ENCODE measurements around the gene LOC101059915.
"Not testable (repeated sequence)": the region's sequence is repeated elsewhere in the genome, so short reads cannot be mapped to it uniquely, and the experiment has no call there.

The LOC101059915 gene

GRCh38 chrX:71664202-71664601 lies 3.1 kb upstream of the LOC101059915 start:
- not testable (repeated sequence) for H3K27me3 ChIP-seq (ENCODE audit: control insufficient read depth, low read length); H3K4me3 ChIP-seq (ENCODE audit: low read length); H3K36me3 ChIP-seq (ENCODE audit: control insufficient read depth, low read length); H3K9me3 ChIP-seq (ENCODE audit: control insufficient read depth, insufficient read depth, low read length); H3K4me2 ChIP-seq (ENCODE audit: low read length); H3K9me2 ChIP-seq (replicated peaks; ENCODE audit: control insufficient read depth, low read length); H3K79me2 ChIP-seq (ENCODE audit: control insufficient read depth, low read length); H3K27ac ChIP-seq (ENCODE audit: low read depth, low read length); H4K20me1 ChIP-seq (ENCODE audit: control insufficient read depth, insufficient read depth, low read depth, low read length); H3K4me1 ChIP-seq (ENCODE audit: control insufficient read depth, low read length); H3F3A ChIP-seq (ENCODE audit: control insufficient read depth, insufficient read depth)
- TF ChIP-seq, protein P1, sequence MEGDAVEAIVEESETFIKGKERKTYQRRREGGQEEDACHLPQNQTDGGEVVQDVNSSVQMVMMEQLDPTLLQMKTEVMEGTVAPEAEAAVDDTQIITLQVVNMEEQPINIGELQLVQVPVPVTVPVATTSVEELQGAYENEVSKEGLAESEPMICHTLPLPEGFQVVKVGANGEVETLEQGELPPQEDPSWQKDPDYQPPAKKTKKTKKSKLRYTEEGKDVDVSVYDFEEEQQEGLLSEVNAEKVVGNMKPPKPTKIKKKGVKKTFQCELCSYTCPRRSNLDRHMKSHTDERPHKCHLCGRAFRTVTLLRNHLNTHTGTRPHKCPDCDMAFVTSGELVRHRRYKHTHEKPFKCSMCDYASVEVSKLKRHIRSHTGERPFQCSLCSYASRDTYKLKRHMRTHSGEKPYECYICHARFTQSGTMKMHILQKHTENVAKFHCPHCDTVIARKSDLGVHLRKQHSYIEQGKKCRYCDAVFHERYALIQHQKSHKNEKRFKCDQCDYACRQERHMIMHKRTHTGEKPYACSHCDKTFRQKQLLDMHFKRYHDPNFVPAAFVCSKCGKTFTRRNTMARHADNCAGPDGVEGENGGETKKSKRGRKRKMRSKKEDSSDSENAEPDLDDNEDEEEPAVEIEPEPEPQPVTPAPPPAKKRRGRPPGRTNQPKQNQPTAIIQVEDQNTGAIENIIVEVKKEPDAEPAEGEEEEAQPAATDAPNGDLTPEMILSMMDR (IDR thresholded peaks at IDR 0.05; ENCODE audit: low read depth, low read length, poor library complexity, severe bottlenecking): peak; percentile 43

DNA sequence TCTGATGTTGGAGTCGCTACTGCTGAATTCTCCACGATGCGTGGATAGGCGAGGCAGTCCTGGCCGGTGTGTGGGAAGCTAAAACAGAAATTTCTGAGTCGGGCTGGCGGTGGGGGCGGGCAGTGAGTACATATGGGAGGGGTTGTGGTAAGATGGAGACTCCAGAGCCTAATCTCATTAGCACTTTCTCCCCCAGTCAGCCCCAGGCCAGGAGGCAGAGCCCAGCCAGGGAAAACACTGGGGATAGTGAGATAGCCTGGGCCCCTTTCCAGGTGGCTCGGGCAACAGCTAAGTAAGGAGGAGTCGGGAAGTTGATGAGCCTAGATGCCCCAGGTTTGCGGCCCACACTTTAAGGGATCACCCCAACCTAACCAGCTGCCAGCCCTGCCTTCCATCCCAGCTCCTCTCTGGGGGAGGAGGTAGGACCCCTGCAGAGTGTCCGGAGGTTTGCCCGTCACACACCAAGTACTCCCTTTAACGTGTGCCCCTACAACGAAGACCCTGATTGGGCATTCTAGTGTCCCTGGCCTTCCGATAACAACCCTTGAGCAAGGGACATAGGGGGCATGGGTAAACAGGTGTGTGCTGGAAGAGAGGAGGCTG lies 2.4 kb upstream of the LOC101059915 start:
- H3K9me3 ChIP-seq (ENCODE audit: control insufficient read depth, insufficient read depth, low read length): no peaks in the 10 kb centered on the region
- TF ChIP-seq, protein P1 (IDR thresholded peaks at IDR 0.05; ENCODE audit: low read depth, low read length, poor library complexity, severe bottlenecking): no peak
- no peak for TF ChIP-seq EZH2phosphoT487 (IDR thresholded peaks at IDR 0.05; ENCODE audit: borderline replicate concordance, low read length)
- H3K27ac ChIP-seq (ENCODE audit: low read depth, low read length): no peak overlapping the region
- no peaks in the 10 kb centered on the region for H3F3A ChIP-seq (ENCODE audit: control insufficient read depth, insufficient read depth)
- H4K20me1 ChIP-seq (ENCODE audit: control insufficient read depth, insufficient read depth, low read depth, low read length): no peaks in the 10 kb centered on the region
- no peaks in the 10 kb centered on the region for H3K36me3 ChIP-seq (ENCODE audit: control insufficient read depth, low read length)
- no peak overlapping the region for H3K4me3 ChIP-seq (ENCODE audit: low read length)
- H3K4me1 ChIP-seq (ENCODE audit: control insufficient read depth, low read length): no peaks in the 10 kb centered on the region
- no peaks in the 10 kb centered on the region for H3K9me2 ChIP-seq (replicated peaks; ENCODE audit: control insufficient read depth, low read length)
- H3K4me2 ChIP-seq (ENCODE audit: low read length): no peak overlapping the region
- H3K27me3 ChIP-seq (ENCODE audit: control insufficient read depth, low read length): no peaks in the 10 kb centered on the region
- no peaks in the 10 kb centered on the region for H3K79me2 ChIP-seq (ENCODE audit: control insufficient read depth, low read length)

- Histone ChIP-seq H3K36me3 (ENCODE audit: control insufficient read depth, low read length) (no peaks in the 10 kb centered on the region), H3K9me3 (ENCODE audit: control insufficient read depth, insufficient read depth, low read length) (no peaks in the 10 kb centered on the region), H3K27me3 (ENCODE audit: control insufficient read depth, low read length) (no peaks in the 10 kb centered on the region), H3K9me2 (replicated peaks; ENCODE audit: control insufficient read depth, low read length) (no peaks in the 10 kb centered on the region), H3K4me1 (ENCODE audit: control insufficient read depth, low read length) (no peaks in the 10 kb centered on the region), H3K27ac (ENCODE audit: low read depth, low read length) (no peak overlapping the region), H4K20me1 (ENCODE audit: control insufficient read depth, insufficient read depth, low read depth, low read length) (no peaks in the 10 kb centered on the region), H3K79me2 (ENCODE audit: control insufficient read depth, low read length) (no peaks in the 10 kb centered on the region), H3F3A (ENCODE audit: control insufficient read depth, insufficient read depth) (no peaks in the 10 kb centered on the region), H3K4me3 (ENCODE audit: low read length) (no peak overlapping the region), H3K4me2 (ENCODE audit: low read length) (no peak overlapping the region)
- TF ChIP-seq, protein P1 (IDR thresholded peaks at IDR 0.05; ENCODE audit: low read depth, low read length, poor library complexity, severe bottlenecking): no peak
- TF ChIP-seq EZH2phosphoT487 (IDR thresholded peaks at IDR 0.05; ENCODE audit: borderline replicate concordance, low read length): no peak
Observed at GRCh38 chrX:71665747-71666146, 1.6 kb upstream of the LOC101059915 start.
